ENCODE measurements around the gene RALGAPB. TPM values are rescaled to one million over a fixed set of nuclear protein-coding genes. Genes with fewer than 3 reads are reported as not detected.
A peak's percentile ranks its signal among the peaks of the same experiment; 100 is the strongest.

RALGAPB gene
- total RNA-seq, 1 experiment from 2014 or later: 21.2 TPM

- in situ Hi-C loops (cut with HindIII; ENCODE audit: low pct_unique_long_range_greater_than_20kb, low sequenced_read_pairs): no loop called here
Measured at GRCh38 chr20:38558596-38559360, 86.1 kb downstream of the RALGAPB start.

GRCh38 chr20:38559764-38560163 lies 87.1 kb downstream of the RALGAPB start:
- in situ Hi-C loops (cut with HindIII; ENCODE audit: low pct_unique_long_range_greater_than_20kb, low sequenced_read_pairs): no loop called here
- no peak for DNase-seq (ENCODE audit: low read depth, low spot score)

More at GRCh38 chr20:38558596-38559360, 86.1 kb downstream of the RALGAPB start:
- no peak for DNase-seq (ENCODE audit: low read depth, low spot score)

- no peak for DNase-seq (ENCODE audit: low read depth, low spot score)
- in situ Hi-C loops (cut with HindIII; ENCODE audit: low pct_unique_long_range_greater_than_20kb, low sequenced_read_pairs): no loop called here
Measured at GRCh38 chr20:38563802-38564431, 91.3 kb downstream of the RALGAPB start.

DNA sequence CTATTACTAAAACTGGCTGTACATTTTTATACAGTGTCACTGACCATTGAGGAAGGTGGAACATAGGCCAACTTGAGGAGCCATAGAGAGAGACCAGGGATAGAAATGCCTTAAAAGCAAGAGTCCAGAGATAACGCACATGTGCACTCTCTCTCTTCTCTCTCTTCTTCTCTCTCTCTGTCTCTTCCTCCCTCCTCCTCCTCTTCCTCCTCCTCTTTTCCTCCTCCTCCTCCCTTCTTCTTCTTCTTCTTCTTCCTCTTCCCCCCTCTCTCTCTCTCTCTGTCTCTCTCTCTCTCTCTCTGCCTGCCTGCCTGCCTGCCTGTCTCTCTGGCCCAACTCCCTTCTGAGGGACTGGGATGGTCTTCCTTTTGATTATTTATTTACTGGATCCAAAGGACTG lies 92.0 kb downstream of the RALGAPB start:
- in situ Hi-C loops (cut with HindIII; ENCODE audit: low pct_unique_long_range_greater_than_20kb, low sequenced_read_pairs): no loop called here
- DNase-seq (ENCODE audit: low read depth, low spot score): no peak

DNA sequence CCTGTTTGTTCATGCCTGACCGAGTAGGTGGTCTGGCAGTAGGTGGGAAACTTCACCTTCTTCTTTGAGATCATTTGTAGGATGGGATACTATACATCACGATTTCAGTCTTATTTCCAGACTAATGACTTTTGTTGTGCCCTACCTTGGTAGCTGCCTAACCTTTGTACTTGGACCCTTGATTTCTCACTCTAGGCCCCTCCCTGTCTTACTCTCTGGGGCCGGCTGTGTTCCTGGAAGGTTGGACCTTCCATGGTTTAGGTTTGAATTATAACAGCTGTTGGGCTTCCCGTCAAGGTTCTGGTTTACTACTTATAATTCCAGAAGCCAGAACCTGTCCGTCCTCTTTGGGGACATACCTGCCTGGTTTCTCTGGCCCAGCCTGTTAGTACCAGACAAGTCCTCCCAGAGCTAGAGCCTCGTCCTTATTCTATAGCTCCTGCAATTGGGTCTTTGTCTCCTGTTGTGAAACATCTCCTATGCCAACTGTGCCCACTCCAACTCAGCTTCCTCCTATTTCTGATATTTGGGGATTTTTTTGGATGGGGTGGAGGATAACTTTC lies 93.5 kb downstream of the RALGAPB start:
- DNase-seq (ENCODE audit: low read depth, low spot score): no peak
- in situ Hi-C loops (cut with HindIII; ENCODE audit: low pct_unique_long_range_greater_than_20kb, low sequenced_read_pairs): no loop called here

- in situ Hi-C loops (cut with HindIII; ENCODE audit: low pct_unique_long_range_greater_than_20kb, low sequenced_read_pairs): no loop called here
- no peak for DNase-seq (ENCODE audit: low read depth, low spot score)
Measured at GRCh38 chr20:38569747-38570525, 97.3 kb downstream of the RALGAPB start.

DNA sequence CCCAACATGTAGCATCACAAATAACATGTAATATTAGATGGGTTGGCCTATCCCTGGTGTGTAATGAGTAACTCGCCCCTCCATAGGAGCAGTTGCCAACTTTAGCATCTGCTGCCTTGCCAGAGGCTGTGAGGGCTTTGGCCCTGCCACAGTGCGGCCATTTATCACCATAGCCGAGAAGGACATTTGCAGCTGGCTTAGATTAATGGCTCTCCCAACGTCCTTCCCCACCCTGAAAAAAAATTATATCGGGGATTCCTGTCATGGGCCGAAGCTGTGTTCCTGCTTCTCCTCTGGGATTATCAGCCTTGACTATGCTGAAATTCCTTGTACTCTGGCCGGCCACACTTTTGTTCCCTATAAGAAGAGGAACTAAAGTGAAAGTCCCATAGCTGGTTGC lies 100.8 kb downstream of the RALGAPB start:
- DNase-seq (ENCODE audit: low read depth, low spot score): no peak
- in situ Hi-C loops (cut with HindIII; ENCODE audit: low pct_unique_long_range_greater_than_20kb, low sequenced_read_pairs): no loop called here

DNA sequence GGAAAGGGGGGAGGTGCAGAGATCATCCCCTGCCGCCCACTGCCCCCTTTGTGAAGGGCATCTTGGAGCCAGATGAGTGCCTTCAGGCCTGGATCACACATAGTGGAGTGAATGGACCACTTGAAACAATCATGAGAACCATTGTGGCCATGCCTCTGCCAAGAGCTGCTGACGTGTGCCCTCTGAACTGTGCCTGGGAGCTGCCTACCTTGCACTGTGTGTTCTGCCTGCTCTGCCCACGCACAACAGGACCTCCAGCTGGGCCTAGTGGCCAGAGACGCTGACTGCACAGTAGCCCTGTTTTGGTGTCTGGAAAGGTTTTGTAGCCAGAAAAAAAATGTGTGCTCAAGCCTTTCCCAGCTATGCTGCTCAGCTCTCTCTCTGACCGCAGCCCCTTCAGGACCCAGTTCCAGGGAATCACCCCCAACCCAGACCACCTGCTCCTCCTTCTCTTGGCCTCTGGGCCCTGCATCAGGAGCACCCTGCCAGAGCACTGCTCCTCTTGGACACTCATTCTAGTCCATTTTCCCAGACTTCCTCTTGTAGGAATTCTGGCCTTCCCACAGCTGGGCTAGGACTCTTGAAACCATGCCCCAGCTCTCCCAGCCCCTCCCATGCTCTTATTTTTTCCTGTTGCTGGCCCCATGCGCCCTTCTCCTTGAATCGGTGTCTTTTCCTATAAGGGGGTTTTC lies 106.7 kb downstream of the RALGAPB start:
- DNase-seq (ENCODE audit: low read depth, low spot score): peak; percentile 22
- in situ Hi-C loops (cut with HindIII; ENCODE audit: low pct_unique_long_range_greater_than_20kb, low sequenced_read_pairs): no loop called here

GRCh38 chr20:38579921-38580320 lies 107.3 kb downstream of the RALGAPB start:
- in situ Hi-C loops (cut with HindIII; ENCODE audit: low pct_unique_long_range_greater_than_20kb, low sequenced_read_pairs): no loop called here
- DNase-seq (ENCODE audit: low read depth, low spot score): no peak

DNA sequence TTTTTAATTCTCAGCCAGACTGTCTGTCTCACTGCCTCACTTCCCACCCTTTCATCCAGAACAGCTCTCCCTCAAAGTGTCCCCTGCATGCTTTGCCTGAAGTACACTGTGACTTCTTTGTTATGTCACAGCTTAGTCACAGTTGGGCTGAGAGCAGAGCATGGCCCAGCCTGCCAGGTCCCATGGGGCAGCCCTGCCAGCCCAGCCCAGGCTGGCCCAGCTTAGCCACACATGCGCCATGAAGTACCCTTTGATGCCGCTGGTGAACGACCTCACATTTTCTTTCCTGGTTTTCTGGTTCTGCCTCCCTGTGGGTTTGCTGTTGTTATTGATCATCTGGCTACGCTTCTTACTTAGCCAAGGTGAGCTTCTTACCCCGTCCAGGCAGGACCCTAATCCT lies 108.4 kb downstream of the RALGAPB start, which contains the start of gene ADIG:
Gene ADIG (plus strand): TSS at position 185 of the 400 bp plus-strand sequence. CDS start 54 bp downstream, at position 239.
- in situ Hi-C loops (cut with HindIII; ENCODE audit: low pct_unique_long_range_greater_than_20kb, low sequenced_read_pairs): no loop called here
- DNase-seq (ENCODE audit: low read depth, low spot score): no peak

GRCh38 chr20:38581830-38582358 lies 109.3 kb downstream of the RALGAPB start:
- in situ Hi-C loops (cut with HindIII; ENCODE audit: low pct_unique_long_range_greater_than_20kb, low sequenced_read_pairs): no loop called here

GRCh38 chr20:38583306-38583705 lies 110.7 kb downstream of the RALGAPB start:
- in situ Hi-C loops (cut with HindIII; ENCODE audit: low pct_unique_long_range_greater_than_20kb, low sequenced_read_pairs): no loop called here
- no peak for DNase-seq (ENCODE audit: low read depth, low spot score)

More at GRCh38 chr20:38581830-38582358, 109.3 kb downstream of the RALGAPB start:
- no peak for DNase-seq (ENCODE audit: low read depth, low spot score)

DNA sequence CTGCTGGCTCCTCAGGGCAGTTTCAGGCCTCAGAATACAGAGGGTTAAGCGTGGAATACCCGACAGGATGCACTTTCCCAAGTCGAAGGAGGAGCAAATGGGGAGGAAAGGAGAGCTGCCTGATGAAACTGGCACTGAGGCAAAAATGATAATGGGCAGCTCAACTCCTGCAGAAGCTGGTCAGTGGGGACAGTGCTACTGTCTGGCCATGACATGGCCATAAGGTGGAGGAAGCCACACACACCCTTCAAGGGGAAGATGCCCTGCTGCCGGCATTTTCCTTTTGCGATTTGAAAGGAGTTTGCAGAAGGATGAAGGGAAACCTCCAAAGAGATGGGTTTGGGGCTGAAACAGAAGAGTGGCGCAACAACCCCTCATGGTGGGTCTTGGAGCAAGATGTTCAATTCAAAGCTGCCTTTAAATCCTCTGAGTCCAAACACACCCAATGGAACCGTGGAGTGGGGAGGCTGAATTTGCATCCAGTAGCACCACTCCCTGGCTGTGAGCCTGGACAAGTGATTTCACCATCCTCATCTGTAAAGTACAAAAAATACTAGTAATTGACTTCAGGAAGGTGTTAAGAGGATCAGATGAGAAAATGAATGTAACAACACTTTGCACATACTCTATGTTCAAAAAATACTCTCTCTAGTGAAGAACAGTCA lies 111.6 kb downstream of the RALGAPB start:
- in situ Hi-C loops (cut with HindIII; ENCODE audit: low pct_unique_long_range_greater_than_20kb, low sequenced_read_pairs): no loop called here
- DNase-seq (ENCODE audit: low read depth, low spot score): no peak

DNA sequence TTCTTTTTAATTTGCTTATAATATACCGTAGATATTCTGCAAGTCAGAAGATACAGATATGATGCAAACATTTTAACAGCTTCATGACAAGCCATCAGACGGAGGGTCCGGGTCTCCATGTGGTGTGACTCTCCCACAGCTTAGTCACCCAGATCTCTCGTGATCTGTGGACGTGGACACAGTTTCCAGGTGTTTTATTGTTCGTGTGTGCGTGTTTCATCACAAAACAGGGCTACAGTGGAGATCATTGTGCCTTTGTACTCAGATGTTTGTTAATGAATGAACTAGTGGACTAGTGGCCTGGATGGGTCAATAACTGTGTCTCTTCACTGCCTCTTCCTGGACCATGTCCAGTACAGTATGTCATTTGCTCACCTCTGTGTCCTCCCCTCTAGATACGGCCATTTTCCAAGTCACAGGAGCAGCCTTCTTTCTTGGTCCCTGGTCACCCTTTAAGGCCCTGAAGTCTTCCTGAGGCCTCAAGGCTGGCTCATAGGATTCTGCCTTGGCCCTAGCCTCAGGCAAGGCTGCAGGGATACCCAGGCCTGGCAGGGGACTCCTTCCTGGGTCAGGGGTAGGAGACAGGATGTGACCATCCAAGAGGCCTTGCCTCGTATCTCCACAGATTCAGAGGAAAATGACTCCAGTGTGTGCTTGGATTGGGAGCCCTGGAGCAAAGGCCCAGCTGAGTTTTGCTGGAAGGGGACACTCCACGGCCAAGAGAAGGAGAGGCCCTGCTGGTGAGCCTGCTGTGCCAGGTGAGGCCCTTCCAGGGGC lies 112.9 kb downstream of the RALGAPB start:
- in situ Hi-C loops (cut with HindIII; ENCODE audit: low pct_unique_long_range_greater_than_20kb, low sequenced_read_pairs): no loop called here
- no peak for DNase-seq (ENCODE audit: low read depth, low spot score)

GRCh38 chr20:38586181-38586525 lies 113.5 kb downstream of the RALGAPB start:
- in situ Hi-C loops (cut with HindIII; ENCODE audit: low pct_unique_long_range_greater_than_20kb, low sequenced_read_pairs): no loop called here
- DNase-seq (ENCODE audit: low read depth, low spot score): no peak

GRCh38 chr20:38588303-38588702 lies 115.7 kb downstream of the RALGAPB start:
- in situ Hi-C loops (cut with HindIII; ENCODE audit: low pct_unique_long_range_greater_than_20kb, low sequenced_read_pairs): no loop called here
- DNase-seq (ENCODE audit: low read depth, low spot score): no peak
